NCI-H526 treated with DMSO at 0.1 percent for 48 hours (cell line): ENCODE data around the gene TSG101.

Source experiments
- DNase-seq: peaks from one replicate; lab custom pipeline; 2025; lab: John Stamatoyannopoulos, UW

The TSG101 gene

DNA sequence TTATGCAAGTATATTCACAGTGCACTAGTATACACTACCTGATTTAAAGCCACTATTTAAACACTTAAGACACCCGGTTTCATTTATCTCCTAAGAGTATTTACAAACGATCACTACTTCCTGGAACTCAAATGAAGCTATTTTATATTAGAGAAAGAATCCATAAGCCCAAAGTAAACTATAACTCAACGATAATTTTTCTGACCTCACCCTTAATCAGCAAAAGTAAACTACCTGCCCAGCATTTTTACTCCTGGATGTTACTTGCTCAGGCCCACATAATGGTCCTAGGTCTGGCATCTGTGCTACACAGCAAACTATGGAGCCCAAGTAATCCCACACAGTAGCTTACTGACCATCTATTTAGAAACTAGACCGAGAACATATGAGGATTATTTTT is 33.4 kb downstream of the TSG101 start:
- no peak for DNase-seq

DNA sequence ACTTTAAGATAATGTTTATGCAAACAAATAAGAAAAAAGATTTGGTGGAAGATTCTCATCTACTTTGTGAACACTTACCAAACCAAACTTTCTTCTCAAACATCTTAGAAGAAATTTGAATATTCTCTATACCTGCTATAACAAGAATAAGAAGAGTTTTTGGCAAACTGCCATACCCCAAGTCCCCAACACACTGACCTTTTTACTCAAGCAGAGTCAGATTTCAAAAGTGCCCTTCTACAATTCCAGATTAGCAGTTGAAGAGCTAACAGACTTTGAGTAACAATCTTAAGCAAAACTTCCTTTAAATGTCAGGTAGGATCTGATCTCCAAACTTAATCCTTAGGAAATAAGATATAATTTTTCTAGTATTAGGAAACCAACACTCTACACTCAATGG is 33.9 kb downstream of the TSG101 start:
- no peak for DNase-seq

- DNase-seq: no peak
These were observed 34.8 kb downstream of the TSG101 start for GRCh38 chr11:18491924-18492323.

- DNase-seq: no peak
These were observed 35.8 kb downstream of the TSG101 start for GRCh38 chr11:18490736-18491485.

DNA sequence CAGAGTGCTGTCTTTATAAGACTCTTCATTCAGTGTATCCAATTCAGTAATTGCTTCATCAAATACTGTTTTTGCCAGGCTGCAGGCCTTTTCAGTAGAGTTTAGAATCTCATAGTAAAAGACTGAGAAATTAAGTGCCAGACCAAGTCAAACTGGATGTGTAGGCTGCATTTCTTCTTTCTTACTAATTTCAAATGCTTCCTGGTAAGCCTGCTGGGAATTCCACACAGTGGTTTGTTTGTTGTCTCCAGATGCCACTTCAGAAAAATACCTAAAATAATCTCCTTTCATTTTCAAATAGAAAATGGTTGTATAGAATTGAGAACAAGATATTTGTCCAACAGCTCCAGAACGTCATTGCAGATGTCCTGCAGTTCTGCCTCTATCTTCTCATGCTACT is 36.4 kb downstream of the TSG101 start:
- DNase-seq: no peak

GRCh38 chr11:18485913-18486528 is 40.7 kb downstream of the TSG101 start:
- no peak for DNase-seq

DNA sequence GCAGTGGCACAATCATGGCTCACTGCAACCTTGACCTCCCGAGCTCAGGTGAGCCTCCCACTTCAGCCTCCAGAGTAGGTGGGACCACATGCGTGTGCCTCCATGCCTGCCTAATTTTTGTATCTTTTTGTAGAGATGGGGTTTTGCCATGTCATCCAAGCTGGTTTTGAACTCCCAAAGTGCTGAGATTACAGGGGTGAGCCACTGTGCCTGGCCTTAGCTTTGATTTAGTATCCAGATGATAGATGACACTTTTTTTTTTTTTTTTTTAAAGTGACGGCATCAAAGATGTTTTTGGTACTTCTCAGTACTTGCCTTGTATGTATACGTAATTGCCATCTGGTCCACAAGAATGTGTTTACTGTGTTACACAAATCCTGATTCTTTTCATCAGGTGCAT is 47.7 kb downstream of the TSG101 start:
- no peak for DNase-seq

DNA sequence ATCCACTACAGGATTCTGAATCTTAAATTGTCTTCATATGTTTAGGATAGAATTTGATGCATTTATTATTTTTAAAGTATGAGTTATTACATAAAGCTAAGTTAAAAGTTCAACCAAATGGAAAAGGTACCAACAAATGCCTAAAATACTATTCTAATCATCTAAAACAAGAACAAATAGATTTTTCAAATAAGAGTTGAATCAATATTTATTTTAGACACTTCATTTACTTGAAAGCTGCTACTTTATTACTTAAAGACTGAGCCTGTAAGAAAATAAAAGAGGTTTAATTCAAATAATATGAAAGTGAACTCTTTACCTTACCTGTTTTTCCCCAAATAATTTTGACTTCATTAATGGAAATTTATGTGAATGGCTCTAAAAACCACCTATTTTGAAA is 54.2 kb downstream of the TSG101 start:
- no peak for DNase-seq

GRCh38 chr11:18471995-18472394 is 54.7 kb downstream of the TSG101 start:
- DNase-seq: no peak

- DNase-seq: no peak
These were observed 57.8 kb downstream of the TSG101 start for GRCh38 chr11:18468961-18469360.

- no peak for DNase-seq
These were observed 58.7 kb downstream of the TSG101 start for GRCh38 chr11:18468059-18468458.

- no peak for DNase-seq
These were observed 60.3 kb downstream of the TSG101 start for GRCh38 chr11:18466402-18466801.

GRCh38 chr11:18463439-18463838 is 63.3 kb downstream of the TSG101 start:
- no peak for DNase-seq

GRCh38 chr11:18461909-18462308 is 64.8 kb downstream of the TSG101 start:
- no peak for DNase-seq

DNA sequence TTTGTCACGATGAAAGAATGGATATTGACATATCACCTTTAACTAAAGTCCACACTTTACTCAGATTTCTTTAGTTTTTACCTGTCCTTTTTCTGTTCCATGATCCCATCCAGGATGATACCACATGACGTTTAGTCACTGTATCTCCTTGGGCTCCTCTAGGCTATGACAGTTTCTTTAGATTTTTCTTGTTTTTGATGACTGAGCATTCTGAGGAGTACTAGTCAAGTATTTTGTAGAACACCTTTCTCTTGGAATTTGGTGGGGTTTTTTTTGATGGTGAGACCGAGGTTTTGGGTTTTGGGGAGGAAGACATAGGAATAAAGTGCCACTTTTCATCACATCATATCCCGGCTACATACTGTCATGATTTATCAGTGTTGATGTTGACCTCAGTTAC is 67.1 kb downstream of the TSG101 start:
- DNase-seq: no peak

DNA sequence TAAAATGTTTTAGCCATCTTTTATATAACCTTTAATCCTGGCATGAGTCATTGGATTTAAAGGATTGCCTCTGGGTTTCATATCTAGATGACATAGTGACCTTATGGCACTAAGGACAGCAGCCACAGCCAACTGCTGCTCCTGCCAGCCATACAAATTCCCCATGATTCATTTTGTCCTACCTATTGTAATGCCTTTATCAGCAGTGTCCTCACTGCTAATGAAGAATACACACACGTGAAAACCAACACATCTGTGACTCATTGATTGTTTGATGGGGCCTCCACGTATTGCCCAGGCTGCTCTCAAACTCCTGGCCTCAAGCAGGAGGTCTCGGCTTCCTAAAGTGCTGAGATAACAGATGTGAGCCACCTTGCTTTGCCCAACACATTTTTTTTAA is 69.3 kb downstream of the TSG101 start:
- DNase-seq: no peak

GRCh38 chr11:18455686-18456372 is 70.9 kb downstream of the TSG101 start, which contains the start of gene LDHAL6A:
Gene LDHAL6A (plus strand): TSS chr11:18455856. CDS start chr11:18456681, 825 bp downstream.
- DNase-seq: no peak

- DNase-seq: no peak
These were observed 73.8 kb downstream of the TSG101 start for GRCh38 chr11:18452927-18453326.

GRCh38 chr11:18449251-18449650 is 77.5 kb downstream of the TSG101 start:
- no peak for DNase-seq

DNA sequence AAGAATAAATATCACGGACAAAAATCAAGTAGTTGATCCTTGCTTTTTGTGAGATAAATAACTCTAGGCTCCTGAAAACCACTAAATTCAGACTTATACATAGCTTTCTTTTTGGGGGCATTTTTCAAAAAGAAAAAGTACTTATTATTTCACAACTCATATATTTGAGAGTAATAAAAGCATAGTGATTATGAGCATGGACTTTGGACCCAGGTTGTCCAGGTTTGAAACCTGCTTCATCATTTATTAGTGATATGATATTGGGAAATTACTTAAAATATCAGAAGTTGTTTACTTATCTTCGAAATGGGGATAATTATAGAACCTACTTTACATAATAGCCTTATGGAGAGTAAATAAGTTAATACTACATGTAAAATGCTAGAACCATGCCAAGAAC is 88.1 kb downstream of the TSG101 start:
- no peak for DNase-seq
